ENCODE measurements around the gene BPIFB2.

Gene BPIFB2

GRCh38 chr20:33005908-33006775 is 1.4 kb upstream of the BPIFB2 start:
- no peak for TF ChIP-seq CTCF (conservative IDR thresholded peaks at IDR 0.05; ENCODE audit: low read length)

GRCh38 chr20:33006776-33007375 is 628 bp upstream of the BPIFB2 start:
- no peak for DNase-seq (ENCODE audit: low read depth)
- H3K4me3 ChIP-seq (ENCODE audit: low read length): no peak overlapping the region
- no peak for TF ChIP-seq CTCF (conservative IDR thresholded peaks at IDR 0.05; ENCODE audit: low read length)

More at GRCh38 chr20:33005908-33006775, 1.4 kb upstream of the BPIFB2 start:
- H3K4me3 ChIP-seq (ENCODE audit: low read length): no peak overlapping the region
- no peak for DNase-seq (ENCODE audit: low read depth)

GRCh38 chr20:33008336-33009213 is 1.1 kb downstream of the BPIFB2 start:
- no peak for TF ChIP-seq CTCF (conservative IDR thresholded peaks at IDR 0.05; ENCODE audit: low read length)
- DNase-seq (ENCODE audit: low read depth): no peak
- no peak overlapping the region for H3K4me3 ChIP-seq (ENCODE audit: low read length)

GRCh38 chr20:33009214-33010132 is 2.0 kb downstream of the BPIFB2 start:
- TF ChIP-seq CTCF (conservative IDR thresholded peaks at IDR 0.05; ENCODE audit: low read length): no peak
- H3K4me3 ChIP-seq (ENCODE audit: low read length): no peak overlapping the region
- DNase-seq (ENCODE audit: low read depth): no peak

- H3K4me3 ChIP-seq (ENCODE audit: low read length): no peak overlapping the region
- no peak for TF ChIP-seq CTCF (conservative IDR thresholded peaks at IDR 0.05; ENCODE audit: low read length)
- no peak for DNase-seq (ENCODE audit: low read depth)
Measured at GRCh38 chr20:33010133-33010504, 2.6 kb downstream of the BPIFB2 start.

- TF ChIP-seq CTCF (conservative IDR thresholded peaks at IDR 0.05; ENCODE audit: low read length): no peak
- no peak for DNase-seq (ENCODE audit: low read depth)
- H3K4me3 ChIP-seq (ENCODE audit: low read length): no peak overlapping the region
Measured at GRCh38 chr20:33010674-33011449, 3.4 kb downstream of the BPIFB2 start.

Measured in AG10803 (cell line).